GM18873 (cell line): ENCODE results near the gene ZNF592.

Experiments
- ATAC-seq: cut with Tn5 transposase; IDR thresholded peaks from one replicate; pipeline ENCODE4 v1.9.1; 2021; ENCODE audit warnings: mild to moderate bottlenecking, moderate library complexity, moderate number of reproducible peaks; ENCODE audit not compliant: unreplicated experiment, low FRiP score

Gene ZNF592

DNA sequence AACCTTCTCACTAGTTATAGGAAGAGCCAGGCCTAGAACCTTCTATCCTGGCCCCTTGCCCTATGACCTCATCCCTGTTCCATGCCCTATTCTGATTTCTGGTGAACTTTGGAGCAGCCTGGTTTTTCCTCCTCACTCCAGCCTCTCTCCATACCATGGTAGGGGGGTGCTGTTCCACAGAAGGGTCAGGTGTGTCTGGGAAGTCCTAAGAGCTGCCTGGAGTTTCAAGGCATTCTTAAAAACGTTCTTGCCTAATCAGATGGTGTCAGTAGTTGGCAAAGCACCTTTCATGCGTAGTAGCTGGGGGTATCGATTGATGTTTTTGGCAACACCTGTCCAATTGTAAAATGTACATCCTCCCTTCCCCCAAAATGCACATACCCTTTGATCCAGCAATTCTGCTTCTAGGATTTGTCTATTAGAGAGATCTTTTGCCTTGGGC lies 52.0 kb downstream of the ZNF592 start:
- ATAC-seq = no peak

DNA sequence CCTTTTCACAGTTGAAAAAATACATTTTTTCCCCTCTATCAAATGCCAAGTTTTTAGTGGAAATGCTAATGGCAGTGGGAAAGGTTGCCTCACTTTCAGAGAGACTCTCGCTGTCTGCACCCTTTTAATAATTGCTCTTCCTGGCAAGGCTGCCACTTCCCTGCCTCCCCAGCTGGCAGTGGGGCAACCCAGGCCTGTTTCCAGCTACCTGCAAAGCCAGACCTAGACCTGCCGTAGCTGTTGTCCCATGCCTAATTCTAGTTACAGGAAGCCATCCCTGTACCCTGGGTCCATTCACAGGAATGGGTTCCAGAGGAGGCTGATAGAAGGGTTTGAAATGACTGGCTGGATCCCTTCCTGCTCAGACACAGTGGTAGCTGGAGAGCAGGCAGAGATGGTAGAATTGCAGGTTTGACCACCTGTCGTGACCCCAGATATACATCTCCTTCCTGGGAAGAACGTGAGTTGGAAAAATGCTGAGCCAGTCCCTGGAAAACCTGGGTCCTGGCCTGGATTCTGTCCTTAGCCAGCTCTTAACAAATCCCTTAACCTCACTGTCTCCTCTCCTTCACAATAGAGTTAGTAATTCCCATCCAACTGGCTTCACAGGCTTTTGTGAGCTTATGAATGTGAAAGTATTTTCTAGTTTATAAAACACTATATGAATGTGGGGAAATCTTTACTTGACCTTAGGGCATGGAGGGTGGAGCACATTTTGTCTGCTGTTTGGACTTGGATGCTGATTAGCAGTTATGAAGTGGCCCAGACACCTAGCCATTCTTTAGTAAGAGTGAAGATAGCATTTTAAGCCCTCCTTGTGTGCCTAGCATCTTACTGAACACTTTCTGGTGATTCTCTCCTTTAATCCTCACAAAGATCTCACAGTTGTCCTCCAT lies 55.9 kb downstream of the ZNF592 start:
- ATAC-seq = no peak

DNA sequence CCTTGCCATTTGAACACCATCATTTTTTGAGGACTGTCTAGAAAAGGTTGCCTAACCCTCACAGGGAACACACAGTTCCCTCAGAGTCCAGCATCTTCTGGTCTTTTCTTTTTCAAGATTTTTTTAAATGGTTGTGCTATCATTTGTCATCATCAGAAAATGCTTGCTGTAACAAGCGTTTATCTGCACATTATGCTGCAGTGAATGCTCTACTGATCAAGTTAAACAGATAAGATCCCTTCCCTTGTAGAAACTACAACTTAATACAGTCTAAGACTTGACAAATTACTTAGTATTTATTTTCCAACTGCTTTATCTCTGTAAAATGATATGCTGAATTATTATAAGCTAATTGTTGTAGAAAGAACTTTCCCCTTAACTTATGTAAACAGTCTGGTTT lies 56.8 kb downstream of the ZNF592 start:
- ATAC-seq = no peak

DNA sequence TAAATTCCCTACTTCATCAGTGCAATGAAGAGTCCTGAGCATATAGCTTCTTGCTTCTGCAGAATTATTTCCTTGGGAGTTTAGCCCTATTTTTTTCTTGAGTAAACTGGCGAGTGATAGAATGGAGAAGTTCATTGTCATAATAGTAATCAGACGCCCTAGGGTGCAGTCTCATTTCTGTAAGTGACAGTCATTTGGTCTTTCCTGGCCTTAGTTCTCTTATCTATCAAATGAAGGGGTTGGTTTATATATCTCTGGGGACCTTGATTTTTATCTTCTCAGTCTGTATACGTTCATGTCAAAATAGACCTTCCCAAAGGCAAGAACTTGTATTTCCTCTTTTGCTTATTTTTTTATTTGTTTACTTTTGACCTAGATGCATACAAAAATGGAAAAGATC lies 58.8 kb downstream of the ZNF592 start:
- no peak for ATAC-seq

DNA sequence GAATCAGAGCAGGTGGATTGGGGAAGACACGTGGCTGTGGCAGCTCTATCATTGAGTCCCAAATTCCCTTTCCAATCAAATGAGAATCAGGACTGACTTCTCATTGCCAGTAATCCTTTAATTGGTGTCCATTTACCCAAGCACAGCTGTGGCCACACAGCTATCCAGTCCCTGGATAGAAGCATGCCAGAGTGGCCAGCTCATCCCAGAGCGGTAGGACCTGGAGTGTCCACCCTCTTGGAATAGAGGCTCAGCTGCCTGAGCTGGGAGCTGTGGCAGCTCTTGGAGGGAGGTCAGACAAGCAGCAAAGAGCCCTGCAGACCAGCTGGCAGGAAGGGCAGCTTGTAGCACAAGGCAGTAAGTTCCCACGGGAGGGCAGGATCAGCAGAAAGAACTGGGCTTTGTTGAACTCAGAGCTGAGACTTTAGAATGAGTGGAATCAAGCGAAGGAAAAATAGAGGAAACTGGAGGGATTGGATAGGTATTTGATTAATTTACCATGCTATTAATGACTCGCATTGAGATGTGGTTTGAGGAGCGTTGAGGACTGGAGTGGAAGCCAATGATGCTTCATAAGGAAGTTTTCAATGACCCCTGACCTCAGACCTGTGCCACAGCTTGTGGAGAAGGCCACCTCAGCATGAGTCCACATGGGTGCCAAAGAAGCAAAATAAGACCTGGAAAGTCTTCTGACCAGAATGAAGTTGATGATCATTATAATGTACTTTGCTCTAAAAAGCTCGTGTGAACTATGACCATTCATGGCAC lies 61.9 kb downstream of the ZNF592 start:
- no peak for ATAC-seq

DNA sequence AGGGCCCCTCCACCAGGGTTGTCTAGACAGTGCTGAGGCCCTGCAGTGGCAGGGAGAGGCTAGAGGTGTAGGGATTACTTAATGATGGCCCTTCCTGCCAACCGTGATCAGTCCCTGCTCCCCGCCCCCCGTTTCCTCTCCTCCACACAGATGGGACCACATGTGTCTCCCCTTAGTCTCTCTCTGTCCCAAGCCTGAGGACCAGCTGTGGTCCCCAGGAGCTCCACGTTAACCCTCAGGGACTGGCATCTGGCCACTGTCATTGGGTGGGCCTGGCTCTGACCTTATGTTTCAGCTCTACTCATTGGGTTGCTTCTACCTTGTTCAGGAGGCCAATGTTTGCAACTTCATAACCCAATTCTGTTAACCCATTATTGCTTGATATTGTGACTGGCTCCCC lies 62.8 kb downstream of the ZNF592 start:
- ATAC-seq = no peak

DNA sequence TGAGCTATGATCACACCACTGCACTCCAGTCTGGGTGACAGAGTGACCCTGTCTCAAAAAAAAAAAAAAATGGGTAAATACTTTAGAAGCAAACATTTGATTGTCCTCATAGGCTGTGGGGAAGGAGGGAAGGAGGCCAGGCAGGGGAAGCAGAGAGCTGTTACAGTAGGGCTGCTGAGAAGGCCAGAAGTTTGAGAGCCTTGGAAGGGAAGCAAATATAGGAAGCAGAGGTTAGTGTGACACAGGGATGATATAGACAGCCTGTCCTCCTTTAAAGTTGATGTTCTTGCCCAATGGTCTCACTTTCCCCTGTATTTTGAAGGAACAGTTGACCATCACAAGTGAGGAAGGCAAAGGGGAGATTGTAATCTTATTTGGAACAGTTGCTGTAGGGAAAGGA lies 63.4 kb downstream of the ZNF592 start:
- ATAC-seq = no peak

DNA sequence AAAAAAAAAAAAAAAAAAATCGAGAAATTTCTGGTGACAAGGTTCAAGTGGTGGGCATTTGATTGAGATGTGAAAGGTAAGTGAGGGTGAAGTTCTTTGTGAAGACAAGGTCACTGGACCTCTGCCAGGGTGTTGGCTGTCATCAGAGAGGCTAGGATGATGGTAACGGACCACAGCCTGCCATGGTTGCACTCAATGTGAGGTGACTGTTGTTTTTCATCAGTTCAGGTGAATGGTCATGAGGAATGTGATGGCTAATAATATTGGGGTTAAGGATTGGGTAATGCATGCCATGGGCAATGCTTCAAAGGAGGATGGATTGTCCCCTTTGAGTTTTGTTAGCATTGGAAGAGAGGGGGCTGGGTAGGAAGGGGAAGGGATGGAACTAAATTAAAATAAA lies 64.5 kb downstream of the ZNF592 start:
- ATAC-seq = no peak

DNA sequence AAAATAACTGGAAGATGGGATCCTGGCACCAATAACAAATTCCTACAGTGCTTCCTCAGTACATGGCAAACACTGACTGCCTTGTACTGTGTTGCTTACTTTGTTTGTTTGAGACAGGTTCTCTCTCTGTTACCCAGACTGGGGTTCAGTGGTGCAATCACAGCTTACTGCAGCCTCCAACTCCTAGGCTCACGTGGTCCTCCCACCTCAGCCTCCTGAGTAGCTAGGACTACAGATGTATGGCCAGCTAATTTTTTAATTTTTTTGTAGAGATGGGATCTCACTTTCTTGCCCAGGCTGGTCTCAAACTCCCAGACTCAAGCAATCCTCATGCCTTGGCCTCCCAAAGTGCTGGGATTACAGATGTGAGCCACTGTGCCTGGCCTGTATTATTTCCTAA lies 65.0 kb downstream of the ZNF592 start:
- ATAC-seq = no peak

DNA sequence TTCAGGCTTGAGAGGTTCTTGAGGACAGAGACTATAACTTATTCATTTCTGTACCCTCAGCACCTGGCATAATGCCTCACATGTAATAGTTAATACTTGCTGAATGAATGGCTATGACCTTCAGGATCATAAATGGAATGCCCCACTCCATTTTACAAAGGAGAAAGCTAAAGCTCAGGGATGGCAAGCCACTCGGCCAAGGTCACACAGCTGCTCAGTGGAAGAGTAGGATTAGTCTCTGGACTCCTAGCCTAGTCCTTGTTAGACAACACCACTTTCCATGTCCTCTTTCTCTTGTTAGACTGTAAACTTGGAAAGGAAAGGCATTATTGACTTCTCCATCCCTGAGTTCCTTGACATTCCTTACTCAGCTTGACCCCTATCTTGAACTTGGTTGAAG lies 65.5 kb downstream of the ZNF592 start:
- ATAC-seq = no peak

DNA sequence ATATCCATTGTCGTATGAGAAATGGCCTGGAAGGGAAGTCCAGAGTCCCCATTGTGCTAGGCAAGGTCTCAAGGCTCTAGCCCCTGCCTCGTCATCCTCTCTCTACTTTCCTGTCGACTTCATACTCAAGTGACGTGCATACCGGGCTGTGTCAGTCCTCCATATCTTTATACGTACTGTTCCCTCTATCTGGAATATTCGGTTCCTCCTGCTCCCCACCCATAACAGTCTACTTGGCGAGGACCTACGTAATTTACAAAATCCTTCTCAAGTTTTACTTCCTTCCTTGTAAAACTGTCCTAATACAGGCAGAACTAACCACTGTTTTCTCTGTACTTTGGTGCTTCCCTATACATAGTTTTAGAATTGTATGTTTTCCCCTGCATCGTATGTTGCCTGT lies 66.5 kb downstream of the ZNF592 start:
- ATAC-seq = no peak

DNA sequence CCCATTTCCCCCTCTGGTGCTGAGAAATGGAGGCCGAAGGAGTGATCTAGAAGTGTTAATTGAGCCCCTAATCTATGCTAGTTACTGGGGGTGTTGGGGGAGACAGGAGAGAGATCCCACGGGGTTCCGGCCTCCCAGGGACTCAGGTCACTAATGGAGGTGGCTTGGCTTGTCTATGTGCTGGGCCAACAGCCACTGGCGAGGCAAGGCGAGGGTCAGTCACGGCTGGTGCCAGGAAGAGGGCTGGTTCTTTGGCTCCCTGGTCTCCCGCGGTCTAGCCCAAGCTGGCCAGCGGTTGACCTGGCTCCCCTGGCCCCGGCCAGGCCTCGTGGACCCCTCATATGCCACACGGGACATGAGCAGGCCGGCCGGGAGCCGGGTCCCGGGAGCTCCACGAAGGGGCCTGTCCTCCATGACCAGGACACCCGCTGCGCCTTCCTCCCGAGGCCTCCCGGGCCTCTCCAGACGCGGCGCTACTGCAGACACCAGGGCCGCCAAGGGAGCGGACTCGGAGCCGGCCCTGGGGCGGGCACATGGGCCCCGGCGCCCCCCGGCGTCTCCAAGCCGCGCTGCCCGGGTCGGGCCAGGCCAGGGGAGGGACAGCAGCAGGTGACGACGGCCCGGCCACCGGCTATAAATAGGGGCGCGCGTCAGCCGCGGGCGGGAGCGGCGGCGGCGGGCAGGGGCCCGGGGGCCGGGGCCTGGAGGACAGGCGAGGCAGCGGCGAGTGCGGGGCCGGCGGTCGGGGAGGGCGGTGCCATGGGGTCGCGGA lies 68.5 kb downstream of the ZNF592 start, which contains the start of gene ALPK3:
Gene ALPK3, plus strand, starts transcription at position 663 of the 772 bp plus-strand sequence. Its CDS starts 97 bp downstream, at position 760.
- ATAC-seq = no peak

DNA sequence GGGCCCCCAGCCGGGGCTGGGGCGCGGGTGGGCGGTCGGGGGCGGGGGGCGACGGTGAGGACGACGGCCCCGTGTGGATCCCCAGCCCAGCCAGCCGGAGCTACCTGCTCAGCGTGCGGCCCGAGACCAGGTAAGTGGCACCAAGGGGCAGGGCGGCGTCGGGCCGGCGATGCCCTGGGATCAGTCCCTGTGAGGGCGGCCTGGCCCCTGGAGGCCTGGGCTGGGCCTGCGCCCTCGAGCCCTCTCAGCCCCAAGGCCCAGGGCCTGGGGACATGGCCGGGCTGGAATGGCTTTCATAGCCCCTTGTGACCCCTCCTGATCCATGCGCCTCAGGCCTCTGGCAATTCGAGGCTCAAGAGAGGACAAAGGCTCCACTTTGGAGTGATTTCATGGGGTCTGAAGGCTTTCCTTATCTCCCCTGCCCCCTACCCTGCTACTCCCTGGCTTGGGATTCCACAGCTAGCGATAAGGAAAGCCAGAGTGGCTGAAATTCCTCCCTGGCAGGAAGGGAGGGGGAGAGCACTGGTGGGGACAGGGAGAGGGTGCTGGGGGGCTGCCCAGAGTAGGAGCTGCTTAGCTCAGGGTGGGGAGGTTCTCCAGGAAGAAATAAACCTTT lies 69.2 kb downstream of the ZNF592 start:
- no peak for ATAC-seq

DNA sequence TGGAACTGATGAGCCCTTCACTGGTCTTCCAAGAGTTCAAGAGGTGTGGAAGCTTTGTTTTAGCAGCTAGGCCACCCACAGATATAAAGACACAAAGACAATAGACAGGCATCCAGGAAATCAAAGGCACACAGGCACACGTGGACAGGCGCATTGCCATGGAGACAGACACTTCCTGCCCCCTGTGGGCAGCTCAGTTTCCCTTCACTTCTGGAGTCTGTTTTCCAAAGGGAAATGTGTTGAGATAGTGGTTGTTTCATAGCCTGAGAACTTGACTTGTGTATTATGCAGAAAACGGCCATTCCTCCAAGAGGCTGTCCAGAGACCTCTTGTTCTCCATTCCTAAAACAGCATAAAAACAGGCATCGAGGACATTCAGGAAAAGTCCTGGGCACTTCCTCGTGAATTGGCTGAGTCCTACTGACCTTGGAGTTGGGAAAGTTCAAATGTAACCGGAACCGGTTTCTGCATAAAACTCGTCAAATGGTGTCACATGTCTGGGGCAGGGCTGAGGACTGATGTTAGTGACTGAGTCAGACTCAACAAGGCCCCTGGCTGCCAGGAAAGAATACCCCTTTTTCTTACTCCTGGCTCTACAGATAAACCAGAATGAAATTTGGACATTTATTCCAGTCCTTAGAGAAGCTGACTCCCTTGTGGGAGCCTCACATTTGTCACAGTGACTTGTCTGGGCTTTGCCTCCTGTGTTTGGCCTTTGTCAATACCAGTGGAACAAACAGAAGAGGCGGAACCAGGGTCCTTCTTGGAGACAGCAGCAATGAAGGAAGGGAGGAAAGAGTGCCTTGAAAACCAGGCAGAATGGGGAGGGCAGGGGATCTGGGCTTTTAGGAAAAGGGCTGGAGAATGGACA lies 70.1 kb downstream of the ZNF592 start:
- no peak for ATAC-seq

DNA sequence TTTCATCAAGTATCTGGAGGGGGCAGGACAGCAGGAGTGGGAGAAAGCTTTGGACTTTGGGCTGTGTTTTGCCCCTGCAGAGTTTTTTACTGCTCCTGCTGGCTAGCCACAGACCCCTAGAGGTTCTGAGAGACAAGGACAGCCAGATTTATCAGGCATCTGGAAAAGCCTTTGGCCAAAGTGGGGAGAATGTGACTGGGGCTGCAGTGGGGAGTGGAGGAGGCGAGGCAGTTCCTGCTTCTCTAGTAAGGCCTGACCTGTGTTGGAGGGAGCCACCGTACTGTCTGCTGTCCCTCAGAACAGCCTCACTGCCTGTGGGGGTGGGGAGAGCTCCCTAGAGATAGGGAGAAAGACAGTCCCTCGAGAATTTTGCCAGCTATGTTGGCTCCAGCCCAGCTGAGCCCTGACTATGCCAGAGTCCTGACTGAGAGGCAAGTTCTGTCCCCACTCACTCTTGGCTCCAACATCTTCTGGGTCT lies 70.9 kb downstream of the ZNF592 start:
- ATAC-seq = no peak

DNA sequence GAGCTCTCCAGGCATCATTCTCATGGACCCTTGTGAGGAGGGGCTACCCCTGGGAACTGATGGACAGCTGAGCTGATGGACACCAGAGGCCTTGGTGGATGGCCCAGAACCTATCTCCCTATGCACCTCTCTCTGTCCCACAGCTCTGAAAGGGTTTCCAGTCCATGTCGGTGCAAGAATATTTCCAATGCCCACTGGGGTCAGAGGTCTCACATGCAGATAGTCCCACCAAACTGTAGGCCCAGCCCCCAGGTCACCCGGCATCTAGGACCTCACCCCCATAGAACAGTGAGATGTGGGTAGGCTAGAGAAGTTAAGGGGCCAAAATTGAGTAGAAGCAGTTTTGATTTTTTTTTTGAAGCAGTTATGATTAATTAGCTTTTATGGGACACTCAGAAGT lies 71.4 kb downstream of the ZNF592 start:
- ATAC-seq = no peak

DNA sequence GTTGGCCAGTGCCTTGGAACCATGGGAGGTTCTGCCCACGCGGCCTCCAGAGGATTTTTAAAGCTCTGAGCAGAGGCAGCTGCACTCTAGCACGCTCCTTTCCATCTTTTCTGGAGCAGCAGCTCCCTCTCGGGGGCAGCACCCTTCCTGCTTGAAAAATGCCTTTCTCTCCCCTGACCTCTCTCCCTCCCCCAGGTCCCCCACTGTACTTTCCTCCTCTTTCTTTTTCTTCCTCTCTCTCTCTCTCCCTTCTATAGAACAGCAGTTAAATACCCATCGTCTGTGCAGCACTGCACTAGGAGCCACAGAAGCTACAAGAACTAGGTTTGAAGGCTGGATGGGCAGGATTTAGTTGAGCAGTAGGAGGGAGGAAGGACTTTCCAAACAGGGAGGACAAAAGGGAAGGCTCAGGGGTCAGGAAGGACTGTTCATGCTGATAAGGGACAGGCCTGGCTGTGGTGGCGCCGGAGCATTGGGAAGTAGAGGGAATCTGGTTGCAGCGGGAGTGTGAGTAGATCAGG lies 73.2 kb downstream of the ZNF592 start:
- ATAC-seq = no peak

DNA sequence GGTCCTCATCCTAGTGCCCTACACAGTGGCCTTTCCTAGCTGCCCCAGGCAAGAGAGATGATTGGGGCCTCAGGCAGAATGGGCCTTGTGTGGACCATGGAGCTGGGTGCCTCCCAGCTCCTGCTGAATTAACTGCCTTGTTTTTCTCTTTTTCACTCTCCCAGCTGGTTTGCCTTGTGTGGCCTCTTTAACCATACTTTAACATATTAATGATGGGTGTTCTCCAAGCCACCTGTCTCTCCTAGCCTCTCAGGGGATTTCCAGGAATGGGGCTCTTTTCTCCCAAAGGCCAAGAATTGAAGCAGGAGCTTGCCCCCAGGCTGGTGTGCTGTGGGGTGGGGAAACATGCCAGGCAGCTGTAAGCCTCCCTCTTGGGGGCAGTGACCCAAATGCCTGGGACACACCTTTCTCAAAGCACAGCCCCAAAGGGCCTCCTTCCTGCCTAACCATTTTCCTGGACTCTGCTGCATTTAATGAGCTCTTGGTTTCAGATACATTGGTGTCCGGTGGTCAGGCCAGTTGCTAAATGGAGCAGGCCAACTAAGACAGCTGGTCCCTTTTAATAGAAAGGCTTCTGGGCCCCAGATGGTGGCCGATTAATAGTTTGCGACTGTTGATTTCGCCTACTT lies 74.4 kb downstream of the ZNF592 start:
- no peak for ATAC-seq
